ENCODE measurements around the gene PDZK1IP1. TPM values are rescaled to one million over a fixed set of nuclear protein-coding genes. Genes with fewer than 3 reads are reported as not detected.
A peak's percentile ranks its signal among the peaks of the same experiment; 100 is the strongest.
"Not testable (repeated sequence)": the region's sequence is repeated elsewhere in the genome, so short reads cannot be mapped to it uniquely, and the experiment has no call there.

The PDZK1IP1 gene
- polyA plus RNA-seq, 4 donors: 39.5 to 60.3 (median 49.0) TPM

GRCh38 chr1:47183308-47184089 is 6.3 kb downstream of the PDZK1IP1 start:
- no peak for DNase-seq (ENCODE audit: low read depth in 4 of 4, low spot score in 3 of 4)

GRCh38 chr1:47182676-47183235 is 7.1 kb downstream of the PDZK1IP1 start:
- DNase-seq (ENCODE audit: low read depth in 4 of 4, low spot score in 3 of 4): no peak

GRCh38 chr1:47181955-47182675 is 7.7 kb downstream of the PDZK1IP1 start:
- DNase-seq (ENCODE audit: low read depth in 4 of 4, low spot score in 3 of 4): no peak

- no peak for DNase-seq (ENCODE audit: low read depth in 4 of 4, low spot score in 3 of 4)
Observed at GRCh38 chr1:47181095-47181954, 8.5 kb downstream of the PDZK1IP1 start.

- DNase-seq (ENCODE audit: low read depth in 4 of 4, low spot score in 3 of 4): no peak
Observed at GRCh38 chr1:47180603-47181094, 9.2 kb downstream of the PDZK1IP1 start.

GRCh38 chr1:47179988-47180563 is 9.8 kb downstream of the PDZK1IP1 start:
- DNase-seq (ENCODE audit: low read depth in 4 of 4, low spot score in 3 of 4): no peak

- peak; percentile 80 to 88 (median 85) for DNase-seq (ENCODE audit: low read depth in 4 of 4, low spot score in 3 of 4)
Observed at GRCh38 chr1:47179017-47179987, 10.5 kb downstream of the PDZK1IP1 start.

- no peak for DNase-seq (ENCODE audit: low read depth in 4 of 4, low spot score in 3 of 4)
Observed at GRCh38 chr1:47178654-47179016, 11.2 kb downstream of the PDZK1IP1 start.

GRCh38 chr1:47178020-47178419 is 11.8 kb downstream of the PDZK1IP1 start:
- DNase-seq (ENCODE audit: low read depth in 4 of 4, low spot score in 3 of 4): no peak

- no peak for DNase-seq (ENCODE audit: low read depth in 4 of 4, low spot score in 3 of 4)
Observed at GRCh38 chr1:47175227-47175934, 14.5 kb downstream of the PDZK1IP1 start.

GRCh38 chr1:47174656-47175020 is 15.2 kb downstream of the PDZK1IP1 start:
- no peak for DNase-seq (ENCODE audit: low read depth in 4 of 4, low spot score in 3 of 4)

- DNase-seq (ENCODE audit: low read depth in 4 of 4, low spot score in 3 of 4): no peak
Observed at GRCh38 chr1:47172782-47173181, 17.1 kb downstream of the PDZK1IP1 start.

GRCh38 chr1:47164552-47164951 is 25.3 kb downstream of the PDZK1IP1 start:
- DNase-seq (ENCODE audit: low read depth in 4 of 4, low spot score in 3 of 4): no peak

GRCh38 chr1:47161298-47162040 is 28.4 kb downstream of the PDZK1IP1 start:
- DNase-seq (ENCODE audit: low read depth in 4 of 4, low spot score in 3 of 4): no peak

GRCh38 chr1:47160716-47161115 is 29.1 kb downstream of the PDZK1IP1 start:
- DNase-seq (ENCODE audit: low read depth in 4 of 4, low spot score in 3 of 4): no peak

GRCh38 chr1:47157957-47158356 is 31.9 kb downstream of the PDZK1IP1 start:
- not testable (repeated sequence) for DNase-seq (ENCODE audit: low read depth in 4 of 4, low spot score in 3 of 4)

GRCh38 chr1:47156457-47156856 is 33.4 kb downstream of the PDZK1IP1 start:
- not testable (repeated sequence) for DNase-seq (ENCODE audit: low read depth in 4 of 4, low spot score in 3 of 4)

GRCh38 chr1:47149162-47149561 is 40.7 kb downstream of the PDZK1IP1 start:
- not testable (repeated sequence) for DNase-seq (ENCODE audit: low read depth in 4 of 4, low spot score in 3 of 4)

Measured in right renal pelvis (tissue), 4 donors.